Tibial nerve (tissue), 3 donors: ENCODE results near the gene FRMD4A.

Experiments
- CTCF ChIP-seq, 5 experiments: fragments of 200-600 bp in 3 of 5; fragments of 450-650 bp in 2 of 5; sonication (generic) in 3 of 5; IDR thresholded peaks; one replicate each; pipeline ENCODE4 v1.5.1; 2016 to 2019; ENCODE audit warnings: antibody characterized with exemption in 5 of 5, mild to moderate bottlenecking in 3 of 5, moderate library complexity in 2 of 5
- POLR2A ChIP-seq, 2 donors: fragments of 450-650 bp; IDR thresholded peaks; one replicate each; pipeline ENCODE4 v1.6.1; 2017; ENCODE audit warnings: antibody characterized with exemption in 2 of 2, mild to moderate bottlenecking in 2 of 2, moderate library complexity in 2 of 2

DNA sequence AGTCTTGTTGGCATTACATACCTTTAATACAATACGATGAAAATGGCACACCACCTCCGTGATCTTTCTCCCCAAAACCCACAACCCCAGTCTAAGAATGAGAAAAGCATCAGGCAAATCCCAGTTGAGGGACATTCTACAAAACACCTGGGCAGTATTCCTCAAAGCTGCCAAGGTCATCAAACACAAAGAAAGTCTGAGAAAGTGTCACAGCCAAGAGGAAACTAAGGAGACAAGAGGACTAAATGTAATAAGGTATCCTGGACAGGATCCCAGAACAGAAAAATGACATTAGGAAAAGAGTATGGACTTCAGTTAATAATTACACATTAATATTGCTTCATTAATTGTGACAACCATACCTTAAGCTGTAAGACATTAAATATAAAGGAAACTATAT lies 14.5 kb upstream of the FRMD4A start:
- no peak for TF ChIP-seq CTCF (IDR thresholded peaks at IDR 0.05)
- no peak for TF ChIP-seq POLR2A (IDR thresholded peaks at IDR 0.05)
